Erythroblast (primary cell): ENCODE data around the gene ARRB1.

ENCODE experiments used
- GATA1 ChIP-seq: IDR thresholded peaks from 2 replicates; pipeline ENCODE4 v1.6.1; 2011; ENCODE audit warnings: low read depth, mild to moderate bottlenecking, control low read depth, low read length, moderate library complexity
- POLR2A ChIP-seq: IDR thresholded peaks from 2 replicates; pipeline ENCODE4 v1.6.1; 2011; ENCODE audit warnings: mild to moderate bottlenecking, low read length

- TF ChIP-seq POLR2A (no peak), GATA1 (no peak)
Measured at GRCh38 chr11:75317446-75318122, 33.9 kb downstream of the ARRB1 start.
